Right atrium auricular region (tissue), 2 donors: Measurements from ENCODE around the gene SORCS3. TPM values are rescaled to one million over a fixed set of nuclear protein-coding genes. Genes with fewer than 3 reads are reported as not detected.

Source experiments
- DNase-seq: peaks from one replicate; pipeline ENCODE4 v3.0.0-alpha.2; 2019; ENCODE audit warnings: low spot score
- H3K27ac ChIP-seq, 2 donors: fragments of 200-600 bp; sonication (generic); 1 replicate in 1 of 2; 2 replicates in 1 of 2; pipeline ENCODE4 v1.5.1; 2016 to 2019
- H3K27me3 ChIP-seq, 2 donors: fragments of 200-600 bp; sonication (generic); one replicate each; pipeline versions ENCODE4 v1.5.1 to v1.6.0; 2017 to 2019
- H3K36me3 ChIP-seq: fragments of 200-600 bp; sonication (generic); one replicate; pipeline ENCODE4 v1.5.1; 2016
- H3K4me1 ChIP-seq, 2 donors: fragments of 200-600 bp; sonication (generic); one replicate each; pipeline versions ENCODE4 v1.5.1 to v1.6.0; 2017 to 2019
- H3K4me3 ChIP-seq, 2 donors: fragments of 200-600 bp; sonication (generic); 1 replicate in 1 of 2; 2 replicates in 1 of 2; pipeline ENCODE4 v1.5.1; 2017 to 2019; ENCODE audit warnings: mild to moderate bottlenecking in 1 of 2, moderate library complexity in 1 of 2
- H3K9me3 ChIP-seq, 2 donors: fragments of 200-600 bp; sonication (generic); one replicate each; pipeline ENCODE4 v1.5.1; 2019
- CTCF ChIP-seq, 2 donors: fragments of 200-600 bp; sonication (generic); IDR thresholded peaks; one replicate each; pipeline ENCODE4 v1.5.1; 2019; ENCODE audit warnings: antibody characterized with exemption in 2 of 2
- total RNA-seq, 2 donors: library from RNA; depleted of rRNA; stranded (reverse); fragments of >200 nt; gene quantifications; one replicate each; pipeline ENCODE4 v1.1.0, GENCODE V29; 2016

Gene SORCS3
- total RNA-seq, 2 donors from 2014 or later = 0.07 TPM; not detected in 1

- no peak for TF ChIP-seq CTCF (IDR thresholded peaks at IDR 0.05)
- no peaks in the 10 kb centered on the region for H3K36me3 ChIP-seq
- H3K9me3 ChIP-seq = no peaks in the 10 kb centered on the region
- no peak overlapping the region for H3K27ac ChIP-seq
- H3K27me3 ChIP-seq = no peaks in the 10 kb centered on the region
- H3K4me1 ChIP-seq = no peaks in the 10 kb centered on the region
- DNase-seq = no peak
- H3K4me3 ChIP-seq = no peak overlapping the region
These were observed 430.9 kb downstream of the SORCS3 start for GRCh38 chr10:105071980-105072379.

GRCh38 chr10:105073999-105074398, 432.9 kb downstream of the SORCS3 start:
- no peaks in the 10 kb centered on the region for H3K36me3 ChIP-seq
- H3K9me3 ChIP-seq = no peaks in the 10 kb centered on the region
- H3K27me3 ChIP-seq = no peaks in the 10 kb centered on the region
- H3K4me3 ChIP-seq = no peak overlapping the region
- DNase-seq = no peak
- no peak for TF ChIP-seq CTCF (IDR thresholded peaks at IDR 0.05)
- H3K4me1 ChIP-seq = no peaks in the 10 kb centered on the region
- no peak overlapping the region for H3K27ac ChIP-seq

- TF ChIP-seq CTCF (IDR thresholded peaks at IDR 0.05) = no peak
- no peak for DNase-seq
- no peak overlapping the region for H3K4me3 ChIP-seq
- H3K27ac ChIP-seq = no peak overlapping the region
- no peaks in the 10 kb centered on the region for H3K9me3 ChIP-seq
- H3K27me3 ChIP-seq = no peaks in the 10 kb centered on the region
- H3K4me1 ChIP-seq = no peaks in the 10 kb centered on the region
- no peaks in the 10 kb centered on the region for H3K36me3 ChIP-seq
These were observed 433.9 kb downstream of the SORCS3 start for GRCh38 chr10:105075031-105075430.

- no peak for DNase-seq
- Histone ChIP-seq H3K27me3 (no peaks in the 10 kb centered on the region), H3K36me3 (no peaks in the 10 kb centered on the region), H3K4me3 (no peak overlapping the region), H3K27ac (no peak overlapping the region), H3K9me3 (no peaks in the 10 kb centered on the region), H3K4me1 (no peaks in the 10 kb centered on the region)
- TF ChIP-seq CTCF (IDR thresholded peaks at IDR 0.05) = no peak
These were observed 444.9 kb downstream of the SORCS3 start for GRCh38 chr10:105085980-105086379.

GRCh38 chr10:105094048-105094447, 453.0 kb downstream of the SORCS3 start:
- TF ChIP-seq CTCF (IDR thresholded peaks at IDR 0.05) = no peak
- Histone ChIP-seq H3K4me3 (no peak overlapping the region), H3K27ac (no peak overlapping the region), H3K9me3 (no peaks in the 10 kb centered on the region), H3K4me1 (no peaks in the 10 kb centered on the region), H3K36me3 (no peaks in the 10 kb centered on the region), H3K27me3 (no peaks in the 10 kb centered on the region)
- DNase-seq = no peak

- TF ChIP-seq CTCF (IDR thresholded peaks at IDR 0.05) = no peak
- H3K9me3 ChIP-seq = no peaks in the 10 kb centered on the region
- no peaks in the 10 kb centered on the region for H3K27me3 ChIP-seq
- no peaks in the 10 kb centered on the region for H3K36me3 ChIP-seq
- no peak overlapping the region for H3K4me3 ChIP-seq
- no peak for DNase-seq
- no peaks in the 10 kb centered on the region for H3K4me1 ChIP-seq
- H3K27ac ChIP-seq = no peak overlapping the region
These were observed 455.2 kb downstream of the SORCS3 start for GRCh38 chr10:105096316-105096715.
